GM23338 (cell line): ENCODE results near the gene RFFL. TPM values are rescaled to one million over a fixed set of nuclear protein-coding genes. Genes with fewer than 3 reads are reported as not detected.

Source experiments
- ATAC-seq: fragments of 200-7000 bp; cut with Tn5 transposase; 3 replicates; pipeline ENCODE4 v1.9.1; 2020
- DNase-seq: peaks from one replicate; pipeline ENCODE4 v3.0.0-alpha.2; 2015; ENCODE audit warnings: low spot score
- H2AFZ ChIP-seq: fragments of 200-600 bp; sonication (generic); 2 replicates; pipeline ENCODE4 v1.8.0; 2016; ENCODE audit warnings: antibody characterized with exemption, mild to moderate bottlenecking, moderate library complexity
- H3F3A ChIP-seq: fragments of 200-600 bp; sonication (generic); replicated peaks from 2 replicates; pipeline ENCODE4 v1.8.0; 2017; ENCODE audit warnings: antibody characterized with exemption, mixed run types, low read depth
- H3K27ac ChIP-seq: fragments of 200-600 bp; sonication (generic); 2 replicates; pipeline ENCODE4 v1.6.1; 2016; ENCODE audit warnings: low read depth
- H3K27me3 ChIP-seq: fragments of 200-600 bp; sonication (generic); 2 replicates; pipeline ENCODE4 v1.8.0; 2016; ENCODE audit warnings: mild to moderate bottlenecking, mixed run types, moderate library complexity; ENCODE audit not compliant: insufficient read depth
- H3K36me3 ChIP-seq: fragments of 200-600 bp; sonication (generic); 2 replicates; pipeline ENCODE4 v1.8.0; 2016; ENCODE audit warnings: mild to moderate bottlenecking; ENCODE audit not compliant: insufficient read depth
- H3K4me1 ChIP-seq: fragments of 200-600 bp; sonication (generic); 2 replicates; pipeline ENCODE4 v1.8.0; 2016; ENCODE audit warnings: mild to moderate bottlenecking, moderate library complexity; ENCODE audit not compliant: insufficient read depth
- H3K4me2 ChIP-seq: fragments of 200-600 bp; sonication (generic); 2 replicates; pipeline ENCODE4 v1.7.1; 2017; ENCODE audit warnings: mixed run types
- H3K4me3 ChIP-seq: fragments of 200-600 bp; sonication (generic); 2 replicates; pipeline ENCODE4 v1.6.1; 2016; ENCODE audit warnings: mixed run types
- H3K79me2 ChIP-seq: fragments of 200-600 bp; sonication (generic); replicated peaks from 2 replicates; pipeline ENCODE4 v1.8.0; 2017; ENCODE audit warnings: mild to moderate bottlenecking; ENCODE audit not compliant: insufficient read depth
- H3K9me2 ChIP-seq: fragments of 200-600 bp; sonication (generic); 2 replicates; pipeline ENCODE4 v1.8.0; 2017; ENCODE audit not compliant: insufficient read depth
- H4K20me1 ChIP-seq: fragments of 200-600 bp; sonication (generic); replicated peaks from 2 replicates; pipeline ENCODE4 v1.8.0; 2017; ENCODE audit warnings: mild to moderate bottlenecking; ENCODE audit not compliant: insufficient read depth
- H3K27ac Mint-ChIP-seq: 2 replicates; pipeline ENCODE4 v1.8.0; 2020; ENCODE audit warnings: inconsistent platforms, mild to moderate bottlenecking, moderate library complexity, mixed read lengths
- H3K27me3 Mint-ChIP-seq: 3 replicates; pipeline ENCODE4 v1.8.0; 2022; ENCODE audit warnings: low read depth, mild to moderate bottlenecking, moderate library complexity, mixed read lengths, inconsistent platforms; ENCODE audit not compliant: insufficient read depth, poor library complexity
- H3K36me3 Mint-ChIP-seq: 3 replicates; pipeline ENCODE4 v1.8.0; 2021; ENCODE audit warnings: low read depth, mild to moderate bottlenecking, inconsistent platforms, moderate library complexity, mixed read lengths
- H3K4me1 Mint-ChIP-seq: 3 replicates; pipeline ENCODE4 v1.8.0; 2020; ENCODE audit warnings: mild to moderate bottlenecking, inconsistent platforms, mixed read lengths
- H3K4me3 Mint-ChIP-seq: 3 replicates; pipeline ENCODE4 v1.8.0; 2021; ENCODE audit warnings: moderate library complexity, mild to moderate bottlenecking, inconsistent platforms, mixed read lengths
- H3K9me3 Mint-ChIP-seq: 3 replicates; pipeline ENCODE4 v1.8.0; 2020; ENCODE audit warnings: moderate library complexity, mild to moderate bottlenecking, inconsistent platforms, mixed read lengths
- CREB1 ChIP-seq: fragments of 250-450 bp; sonication (Bioruptor Pico); IDR thresholded peaks from 2 replicates; pipeline ENCODE4 v1.5.0; 2020; ENCODE audit warnings: low read depth, mild to moderate bottlenecking, moderate library complexity
- NANOG ChIP-seq: IDR thresholded peaks from 2 replicates; pipeline ENCODE4 v1.6.1; 2016; ENCODE audit warnings: antibody characterized with exemption, borderline replicate concordance
- POLR2AphosphoS5 ChIP-seq: IDR thresholded peaks from 2 replicates; pipeline ENCODE4 v1.6.1; 2016; ENCODE audit warnings: antibody characterized with exemption, low read depth
- polyA plus RNA-seq: library from polyadenylated mRNA; unstranded; fragments of >200 nt; fragmentation: Nextera tagmentation; extraction: Ambion mirVana; gene quantifications from 2 replicates; pipeline ENCODE4 v1.2.1, GENCODE V29; 2016
- total RNA-seq: library from RNA; depleted of rRNA; stranded (reverse); fragments of >200 nt; shearing (Covaris generic); gene quantifications from 2 replicates; pipeline ENCODE4 v1.2.3, GENCODE V29; 2014
- TF ChIP-seq, protein P1 (sequence below): fragments of 250-450 bp; sonication (Bioruptor Pico); IDR thresholded peaks from 2 replicates; pipeline ENCODE4 v1.5.0; 2020; ENCODE audit warnings: mild to moderate bottlenecking, moderate library complexity

Gene RFFL
- total and polyA plus RNA-seq, 2 experiments from 2014 or later, result 4.1 to 22.2 TPM

DNA sequence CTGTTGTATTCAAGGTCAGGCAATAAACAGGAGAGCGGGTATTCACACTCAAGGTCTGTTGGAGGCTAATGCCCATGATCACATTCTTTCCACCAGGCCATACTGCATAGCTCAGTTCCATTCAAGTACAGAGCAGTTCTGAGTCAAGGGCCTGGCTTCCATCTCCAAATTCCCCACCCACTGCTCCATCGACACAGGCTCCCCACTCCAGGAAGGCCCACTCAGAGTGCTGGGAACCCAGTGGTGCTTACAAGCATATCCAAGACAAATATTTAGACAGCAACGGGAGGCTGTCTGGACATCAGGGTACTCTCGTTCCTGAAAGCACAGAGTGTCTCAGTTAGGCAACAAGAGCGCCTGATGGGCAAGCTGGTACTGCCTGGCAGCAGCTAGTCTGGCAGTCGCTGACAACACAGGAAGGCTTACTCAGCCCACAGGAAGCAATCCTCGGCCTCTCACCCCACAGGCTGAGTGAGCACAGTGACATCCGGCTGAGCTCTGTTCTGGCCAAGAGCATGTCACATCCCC, 40.9 kb downstream of the RFFL start:
- ATAC-seq (no peak), DNase-seq (no peak)
- Histone ChIP-seq H2AFZ (no peak overlapping the region), H3K9me2 (no peaks in the 10 kb centered on the region), H3F3A (no peaks in the 10 kb centered on the region), H3K27me3 (no peaks in the 10 kb centered on the region), H3K4me2 (no peak overlapping the region), H3K36me3 (no peaks in the 10 kb centered on the region), H4K20me1 (no peaks in the 10 kb centered on the region), H3K79me2 (no peaks in the 10 kb centered on the region), H3K4me1 (no peaks in the 10 kb centered on the region), H3K27ac (no peak overlapping the region), H3K4me3 (no peak overlapping the region)
- H3K36me3 Mint-ChIP-seq, result no peaks in the 10 kb centered on the region
- H3K4me1 Mint-ChIP-seq, result peaks cover 5% of the 10 kb centered on the region; the same call in 1 of the 3 replicates
- H3K27me3 Mint-ChIP-seq, result peaks cover 3% of the 10 kb centered on the region
- no peak overlapping the region for H3K4me3 Mint-ChIP-seq
- no peaks in the 10 kb centered on the region for H3K9me3 Mint-ChIP-seq
- TF ChIP-seq, protein P1, sequence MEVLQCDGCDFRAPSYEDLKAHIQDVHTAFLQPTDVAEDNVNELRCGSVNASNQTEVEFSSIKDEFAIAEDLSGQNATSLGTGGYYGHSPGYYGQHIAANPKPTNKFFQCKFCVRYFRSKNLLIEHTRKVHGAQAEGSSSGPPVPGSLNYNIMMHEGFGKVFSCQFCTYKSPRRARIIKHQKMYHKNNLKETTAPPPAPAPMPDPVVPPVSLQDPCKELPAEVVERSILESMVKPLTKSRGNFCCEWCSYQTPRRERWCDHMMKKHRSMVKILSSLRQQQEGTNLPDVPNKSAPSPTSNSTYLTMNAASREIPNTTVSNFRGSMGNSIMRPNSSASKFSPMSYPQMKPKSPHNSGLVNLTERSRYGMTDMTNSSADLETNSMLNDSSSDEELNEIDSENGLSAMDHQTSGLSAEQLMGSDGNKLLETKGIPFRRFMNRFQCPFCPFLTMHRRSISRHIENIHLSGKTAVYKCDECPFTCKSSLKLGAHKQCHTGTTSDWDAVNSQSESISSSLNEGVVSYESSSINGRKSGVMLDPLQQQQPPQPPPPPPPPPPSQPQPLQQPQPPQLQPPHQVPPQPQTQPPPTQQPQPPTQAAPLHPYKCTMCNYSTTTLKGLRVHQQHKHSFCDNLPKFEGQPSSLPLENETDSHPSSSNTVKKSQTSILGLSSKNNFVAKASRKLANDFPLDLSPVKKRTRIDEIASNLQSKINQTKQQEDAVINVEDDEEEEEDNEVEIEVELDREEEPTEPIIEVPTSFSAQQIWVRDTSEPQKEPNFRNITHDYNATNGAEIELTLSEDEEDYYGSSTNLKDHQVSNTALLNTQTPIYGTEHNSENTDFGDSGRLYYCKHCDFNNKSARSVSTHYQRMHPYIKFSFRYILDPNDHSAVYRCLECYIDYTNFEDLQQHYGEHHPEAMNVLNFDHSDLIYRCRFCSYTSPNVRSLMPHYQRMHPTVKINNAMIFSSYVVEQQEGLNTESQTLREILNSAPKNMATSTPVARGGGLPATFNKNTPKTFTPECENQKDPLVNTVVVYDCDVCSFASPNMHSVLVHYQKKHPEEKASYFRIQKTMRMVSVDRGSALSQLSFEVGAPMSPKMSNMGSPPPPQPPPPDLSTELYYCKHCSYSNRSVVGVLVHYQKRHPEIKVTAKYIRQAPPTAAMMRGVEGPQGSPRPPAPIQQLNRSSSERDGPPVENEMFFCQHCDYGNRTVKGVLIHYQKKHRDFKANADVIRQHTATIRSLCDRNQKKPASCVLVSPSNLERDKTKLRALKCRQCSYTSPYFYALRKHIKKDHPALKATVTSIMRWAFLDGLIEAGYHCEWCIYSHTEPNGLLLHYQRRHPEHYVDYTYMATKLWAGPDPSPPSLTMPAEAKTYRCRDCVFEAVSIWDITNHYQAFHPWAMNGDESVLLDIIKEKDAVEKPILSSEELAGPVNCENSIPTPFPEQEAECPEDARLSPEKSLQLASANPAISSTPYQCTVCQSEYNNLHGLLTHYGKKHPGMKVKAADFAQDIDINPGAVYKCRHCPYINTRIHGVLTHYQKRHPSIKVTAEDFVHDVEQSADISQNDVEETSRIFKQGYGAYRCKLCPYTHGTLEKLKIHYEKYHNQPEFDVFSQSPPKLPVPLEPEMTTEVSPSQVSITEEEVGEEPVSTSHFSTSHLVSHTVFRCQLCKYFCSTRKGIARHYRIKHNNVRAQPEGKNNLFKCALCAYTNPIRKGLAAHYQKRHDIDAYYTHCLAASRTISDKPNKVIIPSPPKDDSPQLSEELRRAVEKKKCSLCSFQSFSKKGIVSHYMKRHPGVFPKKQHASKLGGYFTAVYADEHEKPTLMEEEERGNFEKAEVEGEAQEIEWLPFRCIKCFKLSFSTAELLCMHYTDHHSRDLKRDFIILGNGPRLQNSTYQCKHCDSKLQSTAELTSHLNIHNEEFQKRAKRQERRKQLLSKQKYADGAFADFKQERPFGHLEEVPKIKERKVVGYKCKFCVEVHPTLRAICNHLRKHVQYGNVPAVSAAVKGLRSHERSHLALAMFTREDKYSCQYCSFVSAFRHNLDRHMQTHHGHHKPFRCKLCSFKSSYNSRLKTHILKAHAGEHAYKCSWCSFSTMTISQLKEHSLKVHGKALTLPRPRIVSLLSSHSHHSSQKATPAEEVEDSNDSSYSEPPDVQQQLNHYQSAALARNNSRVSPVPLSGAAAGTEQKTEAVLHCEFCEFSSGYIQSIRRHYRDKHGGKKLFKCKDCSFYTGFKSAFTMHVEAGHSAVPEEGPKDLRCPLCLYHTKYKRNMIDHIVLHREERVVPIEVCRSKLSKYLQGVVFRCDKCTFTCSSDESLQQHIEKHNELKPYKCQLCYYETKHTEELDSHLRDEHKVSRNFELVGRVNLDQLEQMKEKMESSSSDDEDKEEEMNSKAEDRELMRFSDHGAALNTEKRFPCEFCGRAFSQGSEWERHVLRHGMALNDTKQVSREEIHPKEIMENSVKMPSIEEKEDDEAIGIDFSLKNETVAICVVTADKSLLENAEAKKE (CRISPR knock-in tag), result no peak
- TF ChIP-seq POLR2AphosphoS5, result no peak
- TF ChIP-seq CREB1, result no peak
- no peak overlapping the region for H3K27ac Mint-ChIP-seq

DNA sequence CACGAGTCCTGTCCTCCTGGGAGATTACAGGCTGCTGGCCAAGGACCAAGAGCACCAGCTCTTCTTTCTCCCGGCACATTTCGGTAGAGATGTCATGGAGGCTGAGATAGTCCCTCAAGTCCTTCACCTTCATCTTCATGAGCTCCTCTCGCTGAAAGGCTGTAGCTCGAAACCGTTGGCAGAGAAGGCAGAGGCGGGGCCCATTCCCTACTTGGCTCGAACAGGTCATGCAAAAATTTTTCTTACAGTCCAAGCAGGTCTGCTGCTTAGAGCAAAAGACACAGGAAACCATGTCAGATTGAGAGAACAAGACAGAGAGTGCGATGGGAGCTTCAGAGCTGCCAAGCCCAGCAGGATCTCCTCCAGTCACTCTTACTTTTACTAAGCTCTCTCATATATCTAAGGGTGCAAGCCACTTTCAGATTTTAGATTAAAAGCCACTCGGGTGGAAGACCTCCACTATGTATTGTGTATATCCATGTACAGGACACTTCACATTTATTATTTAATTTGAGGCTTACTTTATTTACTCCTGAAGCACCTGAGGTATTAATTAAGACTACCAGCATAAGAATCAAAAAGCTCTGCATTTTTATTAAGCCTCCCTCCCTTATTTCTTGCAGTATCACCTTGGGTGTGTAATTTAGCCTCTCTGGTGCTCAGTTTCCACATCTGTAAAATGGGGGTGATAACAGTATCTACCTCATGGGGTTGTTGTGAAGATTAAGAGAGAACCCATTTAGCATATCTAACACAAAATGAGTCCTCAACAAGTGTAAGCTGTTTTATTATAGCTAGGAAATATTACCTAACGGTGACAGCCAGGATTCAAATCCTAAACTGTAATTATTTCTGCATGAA, 41.8 kb downstream of the RFFL start:
- Mint-ChIP-seq H3K4me3 (no peak overlapping the region), H3K4me1 (peaks cover 5% of the 10 kb centered on the region; the same call in 1 of the 3 replicates), H3K36me3 (peaks cover 4% of the 10 kb centered on the region; the same call in 1 of the 3 replicates), H3K27ac (no peak overlapping the region), H3K9me3 (no peaks in the 10 kb centered on the region), H3K27me3 (no peaks in the 10 kb centered on the region)
- ATAC-seq, result no peak
- Histone ChIP-seq H3K27ac (no peak overlapping the region), H4K20me1 (no peaks in the 10 kb centered on the region), H3K79me2 (no peaks in the 10 kb centered on the region), H3K4me3 (no peak overlapping the region), H3F3A (no peaks in the 10 kb centered on the region), H3K4me2 (no peak overlapping the region), H3K4me1 (no peaks in the 10 kb centered on the region), H3K36me3 (no peaks in the 10 kb centered on the region), H2AFZ (no peak overlapping the region), H3K9me2 (no peaks in the 10 kb centered on the region), H3K27me3 (no peaks in the 10 kb centered on the region)
- DNase-seq, result no peak
- no peak for TF ChIP-seq NANOG
